Measurements from ENCODE around the gene ZNF71.

DNA sequence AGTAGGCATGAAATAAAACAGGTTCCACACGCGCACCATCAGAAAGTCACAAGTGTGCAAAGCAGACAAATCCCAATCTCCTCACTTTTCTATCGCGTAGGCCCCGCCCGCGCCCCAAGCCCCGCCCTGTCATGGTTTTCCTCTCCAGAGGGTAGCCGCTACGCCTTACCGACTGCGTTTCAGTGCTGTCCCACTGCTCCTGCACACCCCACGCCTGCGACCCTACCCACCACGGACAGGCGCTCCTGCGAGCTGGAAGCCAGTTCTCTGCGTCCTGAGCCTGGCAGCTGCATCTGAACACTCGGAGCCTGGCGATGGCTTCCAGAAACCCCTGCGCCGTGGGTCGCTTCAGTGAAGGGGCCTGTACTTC is 28.2 kb upstream of the ZNF71 start:
- TF ChIP-seq, protein P1, sequence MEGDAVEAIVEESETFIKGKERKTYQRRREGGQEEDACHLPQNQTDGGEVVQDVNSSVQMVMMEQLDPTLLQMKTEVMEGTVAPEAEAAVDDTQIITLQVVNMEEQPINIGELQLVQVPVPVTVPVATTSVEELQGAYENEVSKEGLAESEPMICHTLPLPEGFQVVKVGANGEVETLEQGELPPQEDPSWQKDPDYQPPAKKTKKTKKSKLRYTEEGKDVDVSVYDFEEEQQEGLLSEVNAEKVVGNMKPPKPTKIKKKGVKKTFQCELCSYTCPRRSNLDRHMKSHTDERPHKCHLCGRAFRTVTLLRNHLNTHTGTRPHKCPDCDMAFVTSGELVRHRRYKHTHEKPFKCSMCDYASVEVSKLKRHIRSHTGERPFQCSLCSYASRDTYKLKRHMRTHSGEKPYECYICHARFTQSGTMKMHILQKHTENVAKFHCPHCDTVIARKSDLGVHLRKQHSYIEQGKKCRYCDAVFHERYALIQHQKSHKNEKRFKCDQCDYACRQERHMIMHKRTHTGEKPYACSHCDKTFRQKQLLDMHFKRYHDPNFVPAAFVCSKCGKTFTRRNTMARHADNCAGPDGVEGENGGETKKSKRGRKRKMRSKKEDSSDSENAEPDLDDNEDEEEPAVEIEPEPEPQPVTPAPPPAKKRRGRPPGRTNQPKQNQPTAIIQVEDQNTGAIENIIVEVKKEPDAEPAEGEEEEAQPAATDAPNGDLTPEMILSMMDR (IDR thresholded peaks at IDR 0.05): no peak
- TF ChIP-seq EP300 (IDR thresholded peaks at IDR 0.05): no peak
- TF ChIP-seq POLR2AphosphoS5 (IDR thresholded peaks at IDR 0.05): no peak
- TF ChIP-seq POLR2A (IDR thresholded peaks at IDR 0.05): no peak
